ENCODE results near the gene ZFYVE28.
"Not testable (repeated sequence)": the region's sequence is repeated elsewhere in the genome, so short reads cannot be mapped to it uniquely, and the experiment has no call there.

ZFYVE28 gene

GRCh38 chr4:2286904-2287593, 131.4 kb downstream of the ZFYVE28 start:
- no peak for DNase-seq (ENCODE audit: low spot score)

GRCh38 chr4:2285613-2286381, 132.6 kb downstream of the ZFYVE28 start:
- no peak for DNase-seq (ENCODE audit: low spot score)

- no peak for DNase-seq (ENCODE audit: low spot score)
Measured at GRCh38 chr4:2284934-2285612, 133.4 kb downstream of the ZFYVE28 start.

- DNase-seq (ENCODE audit: low spot score), result no peak
Measured at GRCh38 chr4:2284161-2284933, 134.1 kb downstream of the ZFYVE28 start.

- no peak for DNase-seq (ENCODE audit: low spot score)
Measured at GRCh38 chr4:2283199-2283711, 135.2 kb downstream of the ZFYVE28 start.

- no peak for DNase-seq (ENCODE audit: low spot score)
Measured at GRCh38 chr4:2281575-2282343, 136.7 kb downstream of the ZFYVE28 start.

GRCh38 chr4:2280531-2281300, 137.7 kb downstream of the ZFYVE28 start:
- DNase-seq (ENCODE audit: low spot score), result no peak

- no peak for DNase-seq (ENCODE audit: low spot score)
Measured at GRCh38 chr4:2277956-2278355, 140.5 kb downstream of the ZFYVE28 start.

GRCh38 chr4:2276581-2277325, 141.7 kb downstream of the ZFYVE28 start:
- DNase-seq (ENCODE audit: low spot score), result no peak

- DNase-seq (ENCODE audit: low spot score), result no peak
Measured at GRCh38 chr4:2275546-2276251, 142.7 kb downstream of the ZFYVE28 start.

- not testable (repeated sequence) for DNase-seq (ENCODE audit: low spot score)
Measured at GRCh38 chr4:2275044-2275397, 143.4 kb downstream of the ZFYVE28 start.

- no peak for DNase-seq (ENCODE audit: low spot score)
Measured at GRCh38 chr4:2274320-2275043, 144.0 kb downstream of the ZFYVE28 start.

- DNase-seq (ENCODE audit: low spot score), result no peak
Measured at GRCh38 chr4:2273657-2274319, 144.7 kb downstream of the ZFYVE28 start.

GRCh38 chr4:2273221-2273620, 145.2 kb downstream of the ZFYVE28 start:
- DNase-seq (ENCODE audit: low spot score), result no peak

GRCh38 chr4:2272828-2273120, 145.7 kb downstream of the ZFYVE28 start:
- no peak for DNase-seq (ENCODE audit: low spot score)

GRCh38 chr4:2272026-2272827, 146.2 kb downstream of the ZFYVE28 start:
- DNase-seq (ENCODE audit: low spot score), result no peak
